ACC112 (cell line): Measurements from ENCODE around the gene ABCB11.

Source experiments
- H2AFZ ChIP-seq: fragments of 200-600 bp; sonication (generic); one replicate; pipeline ENCODE4 v1.6.0; 2017; ENCODE audit warnings: antibody characterized with exemption, low read length; ENCODE audit not compliant: unreplicated experiment
- H3K27ac ChIP-seq: fragments of 200-600 bp; sonication (generic); 2 replicates; pipeline ENCODE4 v1.5.1; 2014; ENCODE audit warnings: low read depth, mild to moderate bottlenecking, antibody characterized with exemption, low read length, moderate library complexity
- H3K27me3 ChIP-seq: fragments of 200-600 bp; sonication (generic); 2 replicates; pipeline ENCODE4 v1.6.1; 2014; ENCODE audit warnings: mild to moderate bottlenecking, antibody characterized with exemption, low read length, moderate library complexity, mixed read lengths; ENCODE audit not compliant: insufficient read depth
- H3K36me3 ChIP-seq: fragments of 200-600 bp; sonication (generic); 2 replicates; pipeline ENCODE4 v1.6.1; 2016; ENCODE audit warnings: mild to moderate bottlenecking, antibody characterized with exemption, low read length, moderate library complexity, mixed read lengths; ENCODE audit not compliant: insufficient read depth
- H3K4me1 ChIP-seq: fragments of 200-600 bp; sonication (generic); one replicate; pipeline ENCODE4 v1.6.1; 2016; ENCODE audit warnings: low read length, mixed read lengths; ENCODE audit not compliant: insufficient read depth, unreplicated experiment, control insufficient read depth
- H3K4me3 ChIP-seq: fragments of 200-600 bp; sonication (generic); 2 replicates; pipeline ENCODE4 v1.5.1; 2014; ENCODE audit warnings: mild to moderate bottlenecking, low read depth, low read length
- H3K79me2 ChIP-seq: fragments of 200-600 bp; sonication (generic); one replicate; pipeline ENCODE4 v1.6.0; 2016; ENCODE audit warnings: low read length; ENCODE audit not compliant: control insufficient read depth, unreplicated experiment, insufficient read depth

ABCB11 gene

GRCh38 chr2:168995744-168996143 is 35.4 kb downstream of the ABCB11 start:
- peak overlapping the region; percentile 55; the same call in 1 of the 2 replicates for H3K4me3 ChIP-seq
- H3K4me1 ChIP-seq = peaks cover 79% of the 10 kb centered on the region
- H3K27ac ChIP-seq = peak overlapping the region; percentile 39
- H3K27me3 ChIP-seq = no peaks in the 10 kb centered on the region
- H3K79me2 ChIP-seq = no peaks in the 10 kb centered on the region
- H3K36me3 ChIP-seq = no peaks in the 10 kb centered on the region
- H2AFZ ChIP-seq = peak overlapping the region; percentile 47

GRCh38 chr2:168993538-168993937 is 37.6 kb downstream of the ABCB11 start:
- H2AFZ ChIP-seq = peak overlapping the region; percentile 49

DNA sequence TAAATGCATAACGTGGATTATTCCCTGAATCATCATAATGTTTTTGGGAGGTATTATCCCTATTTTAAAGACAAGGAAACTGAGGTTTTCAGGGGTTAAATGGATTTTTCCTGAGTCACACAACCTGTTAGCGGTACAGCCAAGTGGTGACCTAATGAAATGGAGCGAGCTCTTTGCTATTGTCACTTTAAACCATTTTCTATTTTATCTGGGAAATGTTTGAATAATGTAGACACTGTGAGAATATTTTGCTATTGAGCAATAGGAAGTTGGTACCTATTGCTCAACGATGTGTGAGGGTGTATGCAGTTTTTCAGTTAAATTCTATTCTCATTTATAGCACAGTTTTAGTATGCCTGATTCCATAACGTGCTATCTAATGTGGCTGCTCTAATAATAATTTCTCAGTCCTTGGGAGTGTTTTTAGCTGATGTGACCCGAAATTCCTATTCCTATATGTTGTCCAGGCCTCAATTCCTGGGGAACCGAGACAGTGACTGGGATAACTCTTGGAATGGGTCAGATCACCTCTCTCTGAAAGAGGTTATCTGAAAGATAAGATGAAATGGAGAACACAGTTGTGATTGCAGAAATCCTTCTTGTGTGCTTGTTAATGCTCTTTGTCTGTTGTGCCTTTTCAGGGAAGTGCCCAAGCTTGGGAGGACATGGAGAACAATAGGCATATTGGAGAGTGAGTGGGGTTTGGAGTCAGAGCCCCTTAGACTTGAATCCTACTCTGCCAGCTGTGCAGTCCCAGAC is 38.4 kb downstream of the ABCB11 start:
- Histone ChIP-seq H3K27ac (peak overlapping the region; percentile 67), H3K79me2 (no peaks in the 10 kb centered on the region), H3K27me3 (no peaks in the 10 kb centered on the region), H2AFZ (peak overlapping the region; percentile 49), H3K4me1 (peaks cover 49% of the 10 kb centered on the region), H3K36me3 (no peaks in the 10 kb centered on the region), H3K4me3 (peak overlapping the region; percentile 3; the same call in 1 of the 2 replicates)

More at GRCh38 chr2:168993538-168993937, 37.6 kb downstream of the ABCB11 start:
- Histone ChIP-seq H3K27ac (peak overlapping the region; percentile 67), H3K4me1 (peaks cover 57% of the 10 kb centered on the region), H3K4me3 (no peak overlapping the region), H3K36me3 (no peaks in the 10 kb centered on the region), H3K27me3 (no peaks in the 10 kb centered on the region), H3K79me2 (no peaks in the 10 kb centered on the region)

DNA sequence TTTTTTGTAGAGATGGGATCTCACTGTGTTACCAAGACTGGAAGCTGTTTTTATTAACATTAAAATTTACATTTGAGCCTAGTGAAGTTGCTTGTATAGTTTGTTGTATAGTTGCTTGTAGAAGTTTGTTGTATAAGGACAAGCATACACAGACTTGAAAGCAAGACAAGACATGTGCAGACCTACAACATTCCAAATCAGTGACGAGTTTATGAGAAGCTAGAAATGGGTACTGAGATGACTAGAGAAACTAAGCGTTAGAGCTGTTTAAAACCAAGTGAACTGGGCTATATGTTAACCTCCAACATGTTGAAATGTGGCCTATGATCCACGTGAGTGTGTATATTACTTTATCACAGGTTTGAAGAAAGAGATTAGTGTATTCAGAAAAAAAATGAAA is 39.1 kb downstream of the ABCB11 start:
- no peak overlapping the region; the same call in 1 of the 2 replicates for H3K4me3 ChIP-seq
- H2AFZ ChIP-seq = peak overlapping the region; percentile 49
- H3K27ac ChIP-seq = peak overlapping the region; percentile 67
- peaks cover 42% of the 10 kb centered on the region for H3K4me1 ChIP-seq
- H3K27me3 ChIP-seq = no peaks in the 10 kb centered on the region
- H3K79me2 ChIP-seq = no peaks in the 10 kb centered on the region
- H3K36me3 ChIP-seq = no peaks in the 10 kb centered on the region

DNA sequence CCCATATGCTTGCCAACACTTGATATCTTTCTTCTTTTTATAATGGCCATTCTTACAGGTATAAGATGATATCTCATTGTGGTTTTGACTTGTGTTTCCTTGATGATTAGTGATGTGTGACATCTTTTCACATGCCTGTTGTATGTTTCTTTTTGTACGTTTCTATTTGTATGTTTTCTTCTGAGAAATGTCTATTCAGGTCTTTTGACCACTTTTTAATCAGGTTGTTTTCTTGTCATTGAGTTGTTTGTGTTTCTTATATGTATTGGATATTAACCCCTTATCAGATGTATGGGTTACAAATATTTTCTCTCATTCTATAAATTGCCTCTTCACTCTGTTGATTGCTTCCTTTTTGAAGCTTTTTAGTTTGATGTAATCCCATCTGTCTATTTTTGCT is 42.4 kb downstream of the ABCB11 start:
- Histone ChIP-seq H3K79me2 (no peaks in the 10 kb centered on the region), H3K27me3 (no peaks in the 10 kb centered on the region), H3K27ac (no peak overlapping the region), H3K4me3 (no peak overlapping the region), H3K36me3 (no peaks in the 10 kb centered on the region), H2AFZ (no peak overlapping the region), H3K4me1 (peaks cover 19% of the 10 kb centered on the region)

- no peaks in the 10 kb centered on the region for H3K4me1 ChIP-seq
- no peak overlapping the region for H3K27ac ChIP-seq
- H2AFZ ChIP-seq = no peak overlapping the region
- H3K27me3 ChIP-seq = no peaks in the 10 kb centered on the region
- H3K4me3 ChIP-seq = no peak overlapping the region
- no peaks in the 10 kb centered on the region for H3K79me2 ChIP-seq
- H3K36me3 ChIP-seq = no peaks in the 10 kb centered on the region
Observed at GRCh38 chr2:168986398-168986943, 44.7 kb downstream of the ABCB11 start.

- H3K27me3 ChIP-seq = no peaks in the 10 kb centered on the region
- H3K4me3 ChIP-seq = no peak overlapping the region
- no peaks in the 10 kb centered on the region for H3K79me2 ChIP-seq
- no peak overlapping the region for H2AFZ ChIP-seq
- no peaks in the 10 kb centered on the region for H3K4me1 ChIP-seq
- H3K27ac ChIP-seq = no peak overlapping the region
- H3K36me3 ChIP-seq = no peaks in the 10 kb centered on the region
Observed at GRCh38 chr2:168981651-168982050, 49.5 kb downstream of the ABCB11 start.

DNA sequence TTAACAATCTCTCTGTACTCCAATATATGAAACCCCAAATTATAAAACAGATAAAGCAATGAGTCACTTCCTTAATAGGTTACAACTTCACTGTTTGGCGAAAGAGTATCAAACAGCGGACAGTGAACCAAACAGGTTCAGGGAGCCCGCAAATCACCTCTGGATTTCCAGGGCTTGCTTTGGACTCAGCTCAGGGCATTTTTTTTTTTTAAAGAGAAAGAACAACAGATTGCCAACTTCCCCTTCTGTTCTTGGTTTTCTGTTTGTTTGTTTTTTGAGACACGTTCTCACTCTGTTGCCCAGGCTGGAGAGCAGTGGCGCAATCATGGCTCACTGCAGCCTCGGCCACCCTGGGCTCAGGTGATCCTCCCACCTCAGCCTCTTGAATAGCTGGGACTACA is 52.7 kb downstream of the ABCB11 start:
- Histone ChIP-seq H3K79me2 (no peaks in the 10 kb centered on the region), H3K36me3 (no peaks in the 10 kb centered on the region), H3K27me3 (no peaks in the 10 kb centered on the region), H3K27ac (no peak overlapping the region), H2AFZ (no peak overlapping the region), H3K4me1 (no peaks in the 10 kb centered on the region), H3K4me3 (no peak overlapping the region)

DNA sequence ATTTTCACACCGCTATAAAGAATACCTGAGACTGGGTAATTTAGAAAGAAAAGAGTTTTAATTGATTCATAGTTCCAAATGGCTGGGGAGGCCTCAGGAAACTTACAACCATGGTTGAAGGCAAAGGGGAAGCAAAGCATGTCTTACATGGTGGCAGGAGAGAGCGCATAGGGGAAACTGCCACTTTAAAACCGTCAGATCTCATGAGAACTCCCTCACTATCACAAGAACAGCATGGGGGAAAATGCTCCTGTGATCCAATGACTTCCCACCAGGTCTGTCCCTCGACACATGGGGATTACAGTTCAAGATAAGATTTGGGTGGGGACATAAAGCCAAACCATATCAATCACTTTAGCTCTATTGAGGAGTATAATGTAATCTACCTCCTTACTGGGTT is 53.5 kb downstream of the ABCB11 start:
- Histone ChIP-seq H3K4me1 (no peaks in the 10 kb centered on the region), H3K27me3 (no peaks in the 10 kb centered on the region), H3K79me2 (no peaks in the 10 kb centered on the region), H3K36me3 (no peaks in the 10 kb centered on the region), H3K4me3 (no peak overlapping the region), H3K27ac (no peak overlapping the region), H2AFZ (no peak overlapping the region)

DNA sequence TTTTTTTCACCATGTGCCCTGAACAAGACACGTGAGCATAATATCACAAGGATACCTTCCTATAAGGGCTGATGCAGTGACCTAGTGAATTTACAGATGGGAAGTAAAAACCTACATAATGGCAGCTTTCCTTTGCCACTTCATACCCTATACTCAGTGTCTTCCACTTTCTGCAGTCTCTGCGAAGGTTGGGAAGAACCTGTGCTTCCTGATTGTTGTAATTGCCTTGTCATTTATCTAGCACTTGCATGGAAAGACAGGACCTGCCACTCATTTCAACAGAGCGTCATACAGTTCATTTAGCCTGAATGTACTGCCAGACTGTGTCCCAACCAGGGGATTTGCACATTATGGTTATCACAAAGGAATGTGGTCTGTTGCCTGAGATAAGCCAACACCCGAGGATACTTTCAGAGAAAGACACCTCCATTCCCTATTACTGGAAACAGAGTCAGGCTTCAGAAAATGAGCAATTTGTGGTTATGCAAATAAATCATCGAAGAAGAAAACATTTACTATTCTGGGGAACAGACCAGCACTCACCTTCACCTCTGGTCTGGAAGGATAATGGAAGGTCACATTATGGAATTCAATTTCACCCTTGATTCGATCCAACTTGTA is 55.0 kb downstream of the ABCB11 start:
- Histone ChIP-seq H3K79me2 (no peaks in the 10 kb centered on the region), H2AFZ (no peak overlapping the region), H3K27me3 (no peaks in the 10 kb centered on the region), H3K36me3 (no peaks in the 10 kb centered on the region), H3K27ac (no peak overlapping the region), H3K4me1 (no peaks in the 10 kb centered on the region), H3K4me3 (no peak overlapping the region)

- Histone ChIP-seq H3K4me1 (no peaks in the 10 kb centered on the region), H3K4me3 (no peak overlapping the region), H3K27ac (no peak overlapping the region), H3K27me3 (no peaks in the 10 kb centered on the region), H3K36me3 (no peaks in the 10 kb centered on the region), H3K79me2 (no peaks in the 10 kb centered on the region), H2AFZ (no peak overlapping the region)
Observed at GRCh38 chr2:168974428-168974827, 56.7 kb downstream of the ABCB11 start.
